ENCODE results near the gene AKAP13.
"Not testable (repeated sequence)": the region's sequence is repeated elsewhere in the genome, so short reads cannot be mapped to it uniquely, and the experiment has no call there.

AKAP13 gene

GRCh38 chr15:85636351-85636750, 255.9 kb downstream of the AKAP13 start:
- DNase-seq = no peak

- no peak for DNase-seq
Observed at GRCh38 chr15:85639752-85640381, 259.5 kb downstream of the AKAP13 start.

GRCh38 chr15:85642065-85642692, 261.8 kb downstream of the AKAP13 start:
- no peak for DNase-seq

- no peak for DNase-seq
Observed at GRCh38 chr15:85642693-85643066, 262.3 kb downstream of the AKAP13 start.

- peak in 1 of 2 experiments; percentile 50 for DNase-seq
Observed at GRCh38 chr15:85646538-85647091, 266.2 kb downstream of the AKAP13 start.

GRCh38 chr15:85649372-85649771, 269.0 kb downstream of the AKAP13 start:
- peak in 1 of 2 experiments; percentile 51 for DNase-seq

- DNase-seq = no peak
Observed at GRCh38 chr15:85651548-85651947, 271.1 kb downstream of the AKAP13 start.

- no peak for DNase-seq
Observed at GRCh38 chr15:85652457-85652856, 272.1 kb downstream of the AKAP13 start.

GRCh38 chr15:85657132-85657531, 276.7 kb downstream of the AKAP13 start:
- DNase-seq = no peak

- DNase-seq = no peak
Observed at GRCh38 chr15:85658816-85659215, 278.4 kb downstream of the AKAP13 start.

- DNase-seq = no peak
Observed at GRCh38 chr15:85661859-85662258, 281.5 kb downstream of the AKAP13 start.

- not testable (repeated sequence) for DNase-seq
Observed at GRCh38 chr15:85665677-85666076, 285.3 kb downstream of the AKAP13 start.

GRCh38 chr15:85667491-85668424, 287.4 kb downstream of the AKAP13 start:
- peak in 1 of 2 experiments; percentile 53 for DNase-seq

GRCh38 chr15:85671156-85671555, 290.8 kb downstream of the AKAP13 start:
- DNase-seq = no peak

- DNase-seq = no peak
Observed at GRCh38 chr15:85672332-85673084, 292.1 kb downstream of the AKAP13 start.

- DNase-seq = no peak
Observed at GRCh38 chr15:85673326-85673725, 292.9 kb downstream of the AKAP13 start.

- DNase-seq = no peak
Observed at GRCh38 chr15:85676342-85677098, 296.1 kb downstream of the AKAP13 start.

- no peak for DNase-seq
Observed at GRCh38 chr15:85679231-85679630, 298.8 kb downstream of the AKAP13 start.

GRCh38 chr15:85681386-85681785, 301.0 kb downstream of the AKAP13 start:
- DNase-seq = no peak

GRCh38 chr15:85684174-85684710, 303.8 kb downstream of the AKAP13 start:
- DNase-seq = no peak

- DNase-seq = no peak
Observed at GRCh38 chr15:85685356-85685755, 305.0 kb downstream of the AKAP13 start.

- no peak for DNase-seq
Observed at GRCh38 chr15:85687329-85687728, 306.9 kb downstream of the AKAP13 start.
